Measurements from ENCODE around the gene UBE2L5.
A peak's percentile ranks its signal among the peaks of the same experiment; 100 is the strongest.

Gene UBE2L5

GRCh38 chr13:30395192-30396158 lies 26.8 kb upstream of the UBE2L5 start (continued):
- no peak for TF ChIP-seq ZNF148 (tag by site-specific recombination; IDR thresholded peaks at IDR 0.05; ENCODE audit: borderline replicate concordance)
- no peak for TF ChIP-seq ZNF133 (tag by site-specific recombination; IDR thresholded peaks at IDR 0.05)
- TF ChIP-seq ZNF335 (tag by site-specific recombination; conservative IDR thresholded peaks at IDR 0.05) = peak; percentile 75
- no peak for TF ChIP-seq ZNF561 (tag by site-specific recombination; IDR thresholded peaks at IDR 0.05; ENCODE audit: borderline replicate concordance)
- no peak for TF ChIP-seq ZNF707 (tag by site-specific recombination; IDR thresholded peaks at IDR 0.05)

GRCh38 chr13:30396434-30397075 lies 25.7 kb upstream of the UBE2L5 start:
- Histone ChIP-seq H3K9me3 (ENCODE audit: control insufficient read depth, insufficient read depth, low read depth, low read length) (no peaks in the 10 kb centered on the region), H3K36me3 (ENCODE audit: control insufficient read depth in 2 of 2, insufficient read depth in 1 of 2, low read length in 2 of 2) (no peaks in the 10 kb centered on the region), H3K4me1 (ENCODE audit: control insufficient read depth, insufficient read depth, low read length) (no peaks in the 10 kb centered on the region), H3K27ac (ENCODE audit: extremely low read depth, low read depth, low read length) (no peak overlapping the region), H3K4me3 (ENCODE audit: low read depth, low read length) (no peak overlapping the region)
- POLR2A ChIA-PET = no interaction called here
- peak; percentile 39; the same call in 1 of the 2 replicates for TF ChIP-seq PRDM1 (tag by site-specific recombination; IDR thresholded peaks at IDR 0.05)
- TF ChIP-seq ZNF146 (tag by site-specific recombination; IDR thresholded peaks at IDR 0.05) = 0 out of 2 replicates have a peak, but pooled peaks have one; percentile 20
- TF ChIP-seq ZNF433 (tag by site-specific recombination; IDR thresholded peaks at IDR 0.05; ENCODE audit: low read depth) = no peak
- CTCF ChIA-PET = interaction anchor here (0.6 kb wide), 1 partner anchor 61 kb away, joined by 3 read pairs; no protein-coding TSS in a partner anchor

GRCh38 chr13:30398601-30399072 lies 23.7 kb upstream of the UBE2L5 start:
- Histone ChIP-seq H3K4me3 (ENCODE audit: low read depth, low read length) (no peak overlapping the region), H3K9me3 (ENCODE audit: control insufficient read depth, insufficient read depth, low read depth, low read length) (no peaks in the 10 kb centered on the region), H3K4me1 (ENCODE audit: control insufficient read depth, insufficient read depth, low read length) (no peaks in the 10 kb centered on the region), H3K27ac (ENCODE audit: extremely low read depth, low read depth, low read length) (no peak overlapping the region), H3K36me3 (ENCODE audit: control insufficient read depth in 2 of 2, insufficient read depth in 1 of 2, low read length in 2 of 2) (no peaks in the 10 kb centered on the region)
- CTCF ChIA-PET = no interaction called here
- TF ChIP-seq ZNF768 (tag by site-specific recombination; IDR thresholded peaks at IDR 0.05) (no peak), ZNF510 (tag by site-specific recombination; IDR thresholded peaks at IDR 0.05; ENCODE audit: insufficient replicate concordance) (no peak), ZNF501 (tag by site-specific recombination; IDR thresholded peaks at IDR 0.05) (no peak), ZNF133 (tag by site-specific recombination; IDR thresholded peaks at IDR 0.05) (no peak), KLF16 (tag by site-specific recombination; IDR thresholded peaks at IDR 0.05) (no peak), ZNF548 (tag by site-specific recombination; IDR thresholded peaks at IDR 0.05) (no peak), ZBTB17 (tag by site-specific recombination; IDR thresholded peaks at IDR 0.05) (no peak), ZFP37 (tag by site-specific recombination; IDR thresholded peaks at IDR 0.05) (no peak), ZNF398 (tag by site-specific recombination; IDR thresholded peaks at IDR 0.05) (no peak), ZNF558 (tag by site-specific recombination; IDR thresholded peaks at IDR 0.05) (no peak)
- POLR2A ChIA-PET = no interaction called here
